Measurements from ENCODE around the gene KIF24.

Gene KIF24

GRCh38 chr9:34349324-34349723, 20.3 kb upstream of the KIF24 start:
- no peak overlapping the region for H3K4me3 ChIP-seq (ENCODE audit: low read depth, low read length)
- no peak for TF ChIP-seq CTCF (conservative IDR thresholded peaks at IDR 0.05; ENCODE audit: low read depth, low read length)
- no peak for DNase-seq (ENCODE audit: low read depth)

DNA sequence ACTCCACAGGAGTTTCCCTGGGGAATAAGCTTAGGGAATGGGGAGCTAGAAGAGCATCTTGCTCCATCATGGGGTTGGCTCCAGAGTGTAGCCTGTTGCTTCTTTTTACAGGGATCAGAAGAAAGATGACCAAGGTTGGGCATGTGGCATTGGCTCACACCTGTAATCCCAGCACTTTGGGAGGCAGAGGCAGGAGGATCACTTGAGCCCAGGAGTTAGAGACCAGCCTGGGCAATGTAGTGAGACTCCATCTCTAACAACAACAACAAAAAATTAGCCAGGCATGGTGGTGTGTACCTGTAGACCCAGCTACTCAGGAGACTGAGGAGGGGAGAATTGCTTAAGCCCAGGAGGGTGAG, 18.7 kb upstream of the KIF24 start:
- no peak for DNase-seq (ENCODE audit: low read depth)
- H3K4me3 ChIP-seq (ENCODE audit: low read depth, low read length), result no peak overlapping the region
- TF ChIP-seq CTCF (conservative IDR thresholded peaks at IDR 0.05; ENCODE audit: low read depth, low read length), result no peak

GRCh38 chr9:34346873-34347799, 18.1 kb upstream of the KIF24 start:
- no peak for TF ChIP-seq CTCF (conservative IDR thresholded peaks at IDR 0.05; ENCODE audit: low read depth, low read length)
- H3K4me3 ChIP-seq (ENCODE audit: low read depth, low read length), result no peak overlapping the region

DNA sequence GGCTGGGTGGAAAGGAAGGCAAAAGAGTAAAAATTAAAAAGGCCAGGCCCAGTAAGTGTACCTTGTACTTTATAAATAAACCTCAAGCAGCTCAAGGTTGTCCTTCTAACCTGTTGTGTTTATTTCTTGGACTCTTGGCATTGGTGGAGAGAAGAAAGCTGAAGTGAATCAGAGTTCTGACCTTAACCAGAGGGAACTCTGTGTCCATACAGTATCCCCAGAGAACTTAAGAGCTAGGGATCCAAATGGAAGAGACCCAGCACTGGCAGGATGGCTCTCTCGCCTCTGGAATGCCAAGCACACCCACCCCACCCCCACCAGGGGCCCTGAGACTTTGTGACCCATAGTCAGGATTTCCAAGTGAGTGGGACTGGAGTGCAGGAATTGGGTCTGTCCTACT, 14.5 kb upstream of the KIF24 start:
- DNase-seq (ENCODE audit: low read depth), result no peak
- H3K4me3 ChIP-seq (ENCODE audit: low read depth, low read length), result no peak overlapping the region
- TF ChIP-seq CTCF (conservative IDR thresholded peaks at IDR 0.05; ENCODE audit: low read depth, low read length), result no peak

More at GRCh38 chr9:34346873-34347799, 18.1 kb upstream of the KIF24 start:
- no peak for DNase-seq (ENCODE audit: low read depth)

DNA sequence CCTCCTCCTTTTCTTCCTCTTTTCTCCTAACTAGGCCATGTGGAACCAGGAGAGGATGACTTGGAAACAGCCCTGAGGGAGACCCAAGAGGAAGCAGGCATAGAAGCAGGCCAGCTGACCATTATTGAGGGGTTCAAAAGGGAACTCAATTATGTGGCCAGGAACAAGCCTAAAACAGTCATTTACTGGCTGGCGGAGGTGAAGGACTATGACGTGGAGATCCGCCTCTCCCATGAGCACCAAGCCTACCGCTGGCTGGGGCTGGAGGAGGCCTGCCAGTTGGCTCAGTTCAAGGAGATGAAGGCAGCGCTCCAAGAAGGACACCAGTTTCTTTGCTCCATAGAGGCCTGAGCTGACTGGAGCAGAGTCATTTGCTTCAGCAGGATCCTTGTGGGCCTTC, 14.0 kb upstream of the KIF24 start:
- no peak for DNase-seq (ENCODE audit: low read depth)
- no peak overlapping the region for H3K4me3 ChIP-seq (ENCODE audit: low read depth, low read length)
- TF ChIP-seq CTCF (conservative IDR thresholded peaks at IDR 0.05; ENCODE audit: low read depth, low read length), result no peak

GRCh38 chr9:34341659-34342295, 12.7 kb upstream of the KIF24 start:
- no peak for DNase-seq (ENCODE audit: low read depth)
- TF ChIP-seq CTCF (conservative IDR thresholded peaks at IDR 0.05; ENCODE audit: low read depth, low read length), result no peak
- H3K4me3 ChIP-seq (ENCODE audit: low read depth, low read length), result no peak overlapping the region
